Subcutaneous preadipocyte (primary cell): ENCODE results near the gene AKT1S1. TPM values are rescaled to one million over a fixed set of nuclear protein-coding genes. Genes with fewer than 3 reads are reported as not detected.

Source experiments
- small RNA-seq: library from RNA; depleted of rRNA; stranded (forward); fragments of <200 nt; gene quantifications from one replicate; pipeline ENCODE3, GENCODE V24; 2012
- total RNA-seq: library from RNA; depleted of rRNA; stranded (reverse); fragments of >200 nt; gene quantifications from 2 replicates; pipeline ENCODE4 v1.2.3, GENCODE V29; 2012

Gene AKT1S1
- total RNA-seq, result 13.2 and 13.5 TPM in 2 replicates

GRCh38 chr19:49877020-49877878 is at the start of gene AKT1S1, which contains the start of gene TBC1D17:
TSS of gene AKT1S1 (minus strand) at chr19:49877355. CDS start at chr19:49873295, 4,060 bp downstream.
TSS of gene TBC1D17 (plus strand) at chr19:49877702. CDS start at chr19:49877724, 22 bp downstream.

GRCh38 chr19:49896863-49897621 is 19.9 kb upstream of the AKT1S1 start, which contains the start of gene IL4I1:
TSS of gene IL4I1 (minus strand) at chr19:49896887. CDS start at chr19:49896160, 727 bp downstream.

GRCh38 chr19:49866933-49867782 is 10.0 kb downstream of the AKT1S1 start, which contains the start of gene PNKP:
TSS of gene PNKP (minus strand) at chr19:49867576. CDS start at chr19:49867204, 372 bp downstream.

GRCh38 chr19:49850487-49851342 is 26.4 kb downstream of the AKT1S1 start, which contains the start of gene PTOV1:
TSS of gene PTOV1 (plus strand) at chr19:49851159.

Small RNAs within 50 kb of the gene (small RNA-seq; reads per million reads assigned to genes)
- gene MIR4749, result not detected

Other genes with a start within 250 kb of the AKT1S1 start
- gene RRAS, start 237.2 kb downstream of the AKT1S1 start, total RNA-seq, result 39.3 and 42.0 TPM in 2 replicates
- 15.4 and 19.9 TPM in 2 replicates for gene SCAF1, start 235.1 kb downstream of the AKT1S1 start, total RNA-seq
- gene IRF3, start 211.5 kb downstream of the AKT1S1 start, total RNA-seq, result 47.5 and 53.3 TPM in 2 replicates
- 5.9 and 9.4 TPM in 2 replicates for gene BCL2L12, start 211.4 kb downstream of the AKT1S1 start, total RNA-seq
- gene PRMT1, start 200.1 kb downstream of the AKT1S1 start, total RNA-seq, result 341 and 403 TPM in 2 replicates
- gene ADM5, start 187.8 kb downstream of the AKT1S1 start, total RNA-seq, result 0.73 and 1.2 TPM in 2 replicates
- gene CPT1C, start 186.2 kb downstream of the AKT1S1 start, total RNA-seq, result 16.0 and 22.0 TPM in 2 replicates
- gene TSKS, start 114.0 kb downstream of the AKT1S1 start, total RNA-seq, result 0.59 and 1.5 TPM in 2 replicates
- 131 and 140 TPM in 2 replicates for gene AP2A1, start 110.4 kb downstream of the AKT1S1 start, total RNA-seq
- gene FUZ, start 64.1 kb downstream of the AKT1S1 start, total RNA-seq, result 16.4 and 23.1 TPM in 2 replicates
- 14.9 and 16.2 TPM in 2 replicates for gene MED25, start 59.1 kb downstream of the AKT1S1 start, total RNA-seq
- 36.4 and 49.5 TPM in 2 replicates for gene PTOV1, start 26.2 kb downstream of the AKT1S1 start, total RNA-seq
- 33.8 and 55.5 TPM in 2 replicates for gene PNKP, start 9.8 kb downstream of the AKT1S1 start, total RNA-seq
- 15.6 and 16.5 TPM in 2 replicates for gene TBC1D17, start 347 bp upstream of the AKT1S1 start, total RNA-seq
- gene IL4I1, start 19.5 kb upstream of the AKT1S1 start, total RNA-seq, result 0.20 and 1.1 TPM in 2 replicates
- gene ATF5, start 51.9 kb upstream of the AKT1S1 start, total RNA-seq, result 5.9 and 6.8 TPM in 2 replicates
- gene NUP62, start 52.1 kb upstream of the AKT1S1 start, total RNA-seq, result 26.8 and 45.5 TPM in 2 replicates
- gene SIGLEC11, start 83.8 kb upstream of the AKT1S1 start, total RNA-seq, result not detected in 2 replicates
- 21.7 and 26.8 TPM in 2 replicates for gene VRK3, start 148.0 kb upstream of the AKT1S1 start, total RNA-seq
- 9.6 and 12.5 TPM in 2 replicates for gene ZNF473, start 148.7 kb upstream of the AKT1S1 start, total RNA-seq